GM12873 (cell line): Measurements from ENCODE around the gene GUCY2D.

Source experiments
- TF ChIP-seq, protein P1 (sequence below): IDR thresholded peaks from 2 replicates; pipeline ENCODE4 v1.5.1; 2012; ENCODE audit warnings: low read depth, mild to moderate bottlenecking, moderate library complexity, low read length, control low read depth; ENCODE audit not compliant: insufficient read depth; ENCODE audit errors: missing control alignments

GUCY2D gene

DNA sequence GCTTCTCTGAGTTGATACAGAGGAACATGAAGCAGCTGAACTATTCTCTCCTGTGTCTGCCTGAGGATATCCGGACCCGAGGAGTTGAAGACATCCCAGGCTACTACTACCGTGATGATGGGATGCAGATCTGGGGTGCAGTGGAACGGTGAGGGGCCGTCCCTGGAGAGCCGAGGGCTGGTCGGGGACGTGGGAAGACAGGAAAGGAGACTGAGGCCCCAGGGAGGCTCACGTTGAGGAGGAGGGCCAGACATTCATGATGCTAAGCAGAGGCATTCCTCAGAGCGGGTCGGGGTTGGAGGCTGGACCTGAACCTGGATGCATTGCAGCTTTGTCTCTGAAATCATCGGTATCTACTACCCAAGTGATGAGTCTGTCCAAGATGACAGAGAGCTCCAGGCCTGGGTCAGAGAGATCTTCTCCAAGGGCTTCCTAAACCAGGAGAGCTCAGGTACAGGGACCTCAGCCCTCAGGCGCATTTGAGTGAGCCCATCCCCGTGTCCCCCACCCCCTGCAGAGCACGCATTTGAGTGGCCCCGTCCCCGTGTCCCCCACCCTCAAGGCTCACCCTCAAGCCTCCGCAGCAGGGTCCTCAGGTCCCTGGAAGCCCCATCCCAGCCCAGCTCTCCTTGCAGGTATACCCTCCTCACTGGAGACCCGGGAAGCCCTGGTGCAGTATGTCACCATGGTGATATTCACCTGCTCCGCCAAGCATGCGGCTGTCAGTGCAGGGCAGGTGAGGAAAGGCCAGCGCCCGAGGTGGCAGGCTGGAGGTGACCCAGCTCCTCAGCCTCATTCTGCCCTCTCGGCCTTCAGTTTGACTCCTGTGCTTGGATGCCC, 44.7 kb downstream of the GUCY2D start:
- TF ChIP-seq, protein P1, sequence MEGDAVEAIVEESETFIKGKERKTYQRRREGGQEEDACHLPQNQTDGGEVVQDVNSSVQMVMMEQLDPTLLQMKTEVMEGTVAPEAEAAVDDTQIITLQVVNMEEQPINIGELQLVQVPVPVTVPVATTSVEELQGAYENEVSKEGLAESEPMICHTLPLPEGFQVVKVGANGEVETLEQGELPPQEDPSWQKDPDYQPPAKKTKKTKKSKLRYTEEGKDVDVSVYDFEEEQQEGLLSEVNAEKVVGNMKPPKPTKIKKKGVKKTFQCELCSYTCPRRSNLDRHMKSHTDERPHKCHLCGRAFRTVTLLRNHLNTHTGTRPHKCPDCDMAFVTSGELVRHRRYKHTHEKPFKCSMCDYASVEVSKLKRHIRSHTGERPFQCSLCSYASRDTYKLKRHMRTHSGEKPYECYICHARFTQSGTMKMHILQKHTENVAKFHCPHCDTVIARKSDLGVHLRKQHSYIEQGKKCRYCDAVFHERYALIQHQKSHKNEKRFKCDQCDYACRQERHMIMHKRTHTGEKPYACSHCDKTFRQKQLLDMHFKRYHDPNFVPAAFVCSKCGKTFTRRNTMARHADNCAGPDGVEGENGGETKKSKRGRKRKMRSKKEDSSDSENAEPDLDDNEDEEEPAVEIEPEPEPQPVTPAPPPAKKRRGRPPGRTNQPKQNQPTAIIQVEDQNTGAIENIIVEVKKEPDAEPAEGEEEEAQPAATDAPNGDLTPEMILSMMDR = no peak

DNA sequence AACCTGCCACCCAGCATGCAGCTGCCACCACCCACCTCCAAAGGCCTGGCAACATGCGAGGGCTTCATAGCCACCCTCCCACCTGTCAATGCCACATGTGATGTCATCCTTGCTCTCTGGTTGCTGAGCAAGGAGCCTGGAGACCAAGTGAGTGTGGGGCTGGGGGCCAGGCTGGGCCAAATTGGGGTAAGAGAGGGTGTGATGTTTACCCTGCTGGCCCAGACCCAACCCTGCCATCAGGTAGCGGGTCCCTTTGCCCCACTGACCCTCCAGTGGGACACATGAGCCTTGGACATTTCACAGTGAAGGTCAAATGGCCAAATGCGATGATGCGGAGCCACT, 45.3 kb downstream of the GUCY2D start:
- TF ChIP-seq, protein P1 = no peak

DNA sequence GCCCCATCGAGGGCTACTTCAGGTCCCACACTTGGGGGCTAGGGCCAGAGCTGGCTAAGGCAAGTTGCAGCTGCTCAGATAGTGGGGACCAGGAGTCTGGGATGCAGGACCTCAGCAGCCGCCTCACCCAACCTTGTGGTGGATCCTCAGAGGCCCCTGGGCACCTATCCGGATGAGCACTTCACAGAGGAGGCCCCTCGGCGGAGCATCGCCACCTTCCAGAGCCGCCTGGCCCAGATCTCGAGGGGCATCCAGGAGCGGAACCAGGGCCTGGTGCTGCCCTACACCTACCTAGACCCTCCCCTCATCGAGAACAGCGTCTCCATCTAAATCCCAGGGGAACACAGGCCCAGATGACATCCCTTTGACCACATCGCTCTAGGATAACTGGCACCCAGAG, 45.8 kb downstream of the GUCY2D start:
- TF ChIP-seq, protein P1 = no peak

DNA sequence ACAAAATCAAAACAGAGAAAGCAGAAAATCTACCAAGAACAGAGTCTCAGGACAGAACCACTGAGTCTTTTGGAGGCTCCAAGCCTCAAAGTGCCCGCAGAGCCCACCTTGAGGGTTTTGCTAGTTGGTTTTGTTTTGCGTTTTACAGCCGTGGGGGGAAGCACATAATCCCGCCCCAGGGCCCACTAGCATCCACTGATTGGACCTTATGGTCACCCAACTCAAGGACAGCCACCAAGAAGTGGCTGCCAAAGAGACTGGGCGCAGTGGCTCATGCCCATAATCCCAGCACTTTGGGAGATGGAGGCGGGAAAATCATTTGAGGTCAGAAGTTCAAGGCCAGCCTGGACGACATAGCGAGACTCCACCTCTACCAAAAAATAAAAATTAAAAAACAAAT, 46.3 kb downstream of the GUCY2D start:
- TF ChIP-seq, protein P1 = no peak

DNA sequence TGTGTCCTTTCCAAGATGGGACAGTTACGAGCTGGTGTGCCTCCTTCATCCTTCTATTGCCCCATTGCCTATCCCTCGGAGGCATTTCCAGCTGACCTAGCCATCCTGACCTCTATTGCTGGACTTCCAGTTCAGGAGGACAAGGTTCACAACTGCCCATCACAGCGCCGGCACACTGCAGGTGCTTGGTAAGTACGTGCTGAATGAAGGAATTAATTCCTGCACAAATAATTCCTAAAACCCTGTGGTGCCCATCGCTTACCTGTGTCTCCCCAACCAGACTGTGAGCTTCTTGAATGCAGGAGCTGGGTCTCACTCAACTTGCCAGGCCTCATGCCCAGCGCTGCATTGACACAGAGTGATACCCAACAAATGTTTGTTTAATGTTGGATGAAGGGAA, 49.4 kb downstream of the GUCY2D start:
- TF ChIP-seq, protein P1 = no peak

DNA sequence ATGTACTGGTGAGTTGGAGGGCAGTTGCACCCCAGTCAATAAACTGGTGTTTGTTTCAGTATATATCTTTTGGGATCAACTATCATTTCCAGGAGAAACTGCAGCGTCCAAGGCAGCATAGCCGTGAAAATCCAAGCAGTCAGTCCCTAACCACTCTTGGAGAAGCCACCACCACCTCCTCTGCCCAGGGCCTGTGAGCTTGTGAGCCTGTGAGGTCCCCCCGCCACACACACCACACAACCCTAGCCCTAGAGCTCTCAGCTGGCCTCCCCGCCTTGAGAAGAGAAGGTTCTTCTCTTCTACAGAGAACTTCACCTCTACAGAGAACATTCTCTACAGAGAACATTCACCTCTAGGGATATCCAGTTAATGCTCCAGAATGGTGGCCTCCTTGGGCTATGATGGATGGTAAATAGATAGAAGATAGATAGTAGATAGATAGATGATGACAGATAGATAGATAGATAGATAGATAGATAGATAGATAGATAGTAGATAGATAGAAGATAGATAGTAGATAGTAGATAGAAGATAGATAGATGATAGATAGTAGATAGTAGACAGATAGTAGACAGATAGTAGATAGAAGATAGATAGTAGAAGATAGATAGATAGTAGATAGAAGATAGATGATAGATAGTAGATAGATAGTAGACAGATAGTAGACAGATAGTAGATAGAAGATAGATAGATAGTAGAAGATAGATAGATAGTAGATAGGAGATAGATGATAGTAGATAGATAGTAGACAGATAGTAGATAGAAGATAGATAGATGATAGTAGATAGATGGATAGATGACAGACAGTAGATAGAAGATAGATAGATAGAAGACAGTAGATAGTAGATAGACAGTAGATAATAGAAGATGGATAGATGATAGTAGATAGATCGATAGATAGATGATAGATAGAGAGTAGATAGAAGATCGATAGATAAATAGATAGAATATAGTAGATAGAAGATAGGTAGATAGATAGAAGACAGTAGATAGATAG, 50.1 kb downstream of the GUCY2D start:
- TF ChIP-seq, protein P1 = no peak

DNA sequence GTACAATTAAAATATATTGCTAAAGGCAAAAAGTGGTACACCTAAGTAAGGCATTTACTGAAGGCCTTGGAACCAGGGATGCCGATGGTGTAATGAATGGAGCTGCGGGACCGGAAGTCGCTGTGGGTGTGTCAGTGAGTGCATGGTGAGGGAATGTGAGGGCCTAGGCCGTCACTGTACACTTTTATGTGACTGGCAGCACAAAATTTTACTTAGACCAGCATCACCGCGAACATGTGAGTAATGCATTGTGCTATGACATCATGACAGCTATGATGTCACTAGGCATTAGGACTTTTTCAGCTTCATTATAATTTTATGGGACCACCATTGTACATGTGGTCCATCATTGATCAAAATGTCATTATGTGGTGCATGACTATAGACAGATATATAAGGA, 51.2 kb downstream of the GUCY2D start:
- TF ChIP-seq, protein P1 = no peak
